GM21576 (cell line): ENCODE results near the gene BLNK.
"Not testable (repeated sequence)": the region's sequence is repeated elsewhere in the genome, so short reads cannot be mapped to it uniquely, and the experiment has no call there.

Experiments
- ATAC-seq: cut with Tn5 transposase; IDR thresholded peaks from one replicate; pipeline ENCODE4 v1.9.1; 2021; ENCODE audit warnings: mild to moderate bottlenecking, moderate library complexity; ENCODE audit not compliant: unreplicated experiment

BLNK gene

GRCh38 chr10:96230527-96230926 is 40.8 kb downstream of the BLNK start:
- ATAC-seq: no peak

GRCh38 chr10:96229568-96230030 is 41.8 kb downstream of the BLNK start:
- no peak for ATAC-seq

GRCh38 chr10:96228408-96228994 is 42.9 kb downstream of the BLNK start:
- no peak for ATAC-seq

GRCh38 chr10:96227206-96227605 is 44.2 kb downstream of the BLNK start:
- ATAC-seq: no peak

GRCh38 chr10:96225119-96225518 is 46.2 kb downstream of the BLNK start:
- no peak for ATAC-seq

- ATAC-seq: no peak
Measured at GRCh38 chr10:96222908-96223307, 48.5 kb downstream of the BLNK start.

- no peak for ATAC-seq
Measured at GRCh38 chr10:96222441-96222840, 48.9 kb downstream of the BLNK start.

- ATAC-seq: no peak
Measured at GRCh38 chr10:96218826-96219225, 52.5 kb downstream of the BLNK start.

GRCh38 chr10:96217711-96218110 is 53.7 kb downstream of the BLNK start:
- no peak for ATAC-seq

GRCh38 chr10:96216775-96217174 is 54.6 kb downstream of the BLNK start:
- no peak for ATAC-seq

GRCh38 chr10:96212911-96213310 is 58.5 kb downstream of the BLNK start:
- ATAC-seq: no peak

GRCh38 chr10:96211764-96212163 is 59.6 kb downstream of the BLNK start:
- no peak for ATAC-seq

GRCh38 chr10:96208946-96209345 is 62.4 kb downstream of the BLNK start:
- ATAC-seq: no peak

GRCh38 chr10:96208271-96208670 is 63.1 kb downstream of the BLNK start:
- peak; percentile 77 for ATAC-seq

GRCh38 chr10:96205580-96205979 is 65.8 kb downstream of the BLNK start:
- no peak for ATAC-seq

- ATAC-seq: no peak
Measured at GRCh38 chr10:96201525-96201924, 69.8 kb downstream of the BLNK start.

GRCh38 chr10:96189505-96189904 is 81.9 kb downstream of the BLNK start:
- not testable (repeated sequence) for ATAC-seq

- ATAC-seq: no peak
Measured at GRCh38 chr10:96188916-96189315, 82.5 kb downstream of the BLNK start.

GRCh38 chr10:96188421-96188820 is 82.9 kb downstream of the BLNK start:
- ATAC-seq: no peak

- ATAC-seq: no peak
Measured at GRCh38 chr10:96176985-96177384, 94.4 kb downstream of the BLNK start.

GRCh38 chr10:96172666-96173065 is 98.7 kb downstream of the BLNK start:
- no peak for ATAC-seq

- ATAC-seq: no peak
Measured at GRCh38 chr10:96170230-96170629, 101.1 kb downstream of the BLNK start.

GRCh38 chr10:96168546-96168945 is 102.8 kb downstream of the BLNK start:
- ATAC-seq: no peak
